Activated naive CD4-positive, alpha-beta T cell treated with anti-CD3 and anti-CD28 coated beads for 36 hours (primary cell): ENCODE data around the gene CAPN5. TPM values are rescaled to one million over a fixed set of nuclear protein-coding genes. Genes with fewer than 3 reads are reported as not detected.

Experiments
- CTCF ChIA-PET: fragments of 350-600 bp; sonication (Branson Sonifier 250); formaldehyde crosslinking; loops from one replicate; lab custom pipeline; 2021; ENCODE audit warnings: antibody characterized with exemption; lab: Charles Lee
- DNase-seq: peaks from one replicate; pipeline ENCODE4 v3.0.0-alpha.2; 2020
- H3K27ac Mint-ChIP-seq: one replicate; pipeline ENCODE4 v1.8.0; 2021; ENCODE audit warnings: mild to moderate bottlenecking, mixed read lengths
- H3K27me3 Mint-ChIP-seq: one replicate; pipeline ENCODE4 v1.8.0; 2021; ENCODE audit warnings: low read depth, mixed read lengths
- H3K36me3 Mint-ChIP-seq: one replicate; pipeline ENCODE4 v1.8.0; 2021; ENCODE audit warnings: low read depth, mixed read lengths
- H3K4me1 Mint-ChIP-seq: one replicate; pipeline ENCODE4 v1.8.0; 2021; ENCODE audit warnings: low read depth, mixed read lengths
- H3K4me3 Mint-ChIP-seq: one replicate; pipeline ENCODE4 v1.8.0; 2021; ENCODE audit warnings: mild to moderate bottlenecking, moderate library complexity, mixed read lengths
- H3K9me3 Mint-ChIP-seq: one replicate; pipeline ENCODE4 v1.8.0; 2021; ENCODE audit warnings: mixed read lengths
- intact Hi-C: fragments of 100-400 bp; cut with micrococcal nuclease; formaldehyde crosslinking; loops from one replicate; pipeline ENCODE4 v1.15.1; 2023
- total RNA-seq, 2 experiments: library from RNA; stranded (reverse); gene quantifications; one replicate each; pipeline ENCODE4 v1.2.3, GENCODE V29; 2021

The CAPN5 gene
- total RNA-seq, 2 experiments from 2014 or later = 0.79 to 1.5 TPM

GRCh38 chr11:77118086-77118485 is 51.3 kb downstream of the CAPN5 start:
- CTCF ChIA-PET = interaction anchor here (0.7 to 1.0 kb wide), 2 partner anchors 9 to 70 kb away, joined by 3 to 5 read pairs; no protein-coding TSS in a partner anchor
- Mint-ChIP-seq H3K27ac (no peak overlapping the region), H3K4me3 (no peak overlapping the region), H3K36me3 (no peaks in the 10 kb centered on the region), H3K4me1 (no peaks in the 10 kb centered on the region), H3K27me3 (no peaks in the 10 kb centered on the region), H3K9me3 (no peaks in the 10 kb centered on the region)
- no peak for DNase-seq
- intact Hi-C loops = no loop called here

- no peaks in the 10 kb centered on the region for H3K36me3 Mint-ChIP-seq
- no peak overlapping the region for H3K27ac Mint-ChIP-seq
- CTCF ChIA-PET = interaction anchor here (0.7 to 1.0 kb wide), 2 partner anchors 8 to 71 kb away, joined by 3 to 5 read pairs; no protein-coding TSS in a partner anchor
- intact Hi-C loops = no loop called here
- no peaks in the 10 kb centered on the region for H3K27me3 Mint-ChIP-seq
- no peaks in the 10 kb centered on the region for H3K9me3 Mint-ChIP-seq
- no peak overlapping the region for H3K4me3 Mint-ChIP-seq
- DNase-seq = no peak
- no peaks in the 10 kb centered on the region for H3K4me1 Mint-ChIP-seq
Measured at GRCh38 chr11:77118971-77119370, 52.2 kb downstream of the CAPN5 start.

GRCh38 chr11:77119531-77119936 is 52.8 kb downstream of the CAPN5 start:
- no peak for DNase-seq
- no peak overlapping the region for H3K27ac Mint-ChIP-seq
- no peaks in the 10 kb centered on the region for H3K9me3 Mint-ChIP-seq
- H3K4me1 Mint-ChIP-seq = no peaks in the 10 kb centered on the region
- no peak overlapping the region for H3K4me3 Mint-ChIP-seq
- no peaks in the 10 kb centered on the region for H3K27me3 Mint-ChIP-seq
- intact Hi-C loops = no loop called here
- CTCF ChIA-PET = no interaction called here
- no peaks in the 10 kb centered on the region for H3K36me3 Mint-ChIP-seq

- H3K27ac Mint-ChIP-seq = no peak overlapping the region
- no peak overlapping the region for H3K4me3 Mint-ChIP-seq
- no peaks in the 10 kb centered on the region for H3K36me3 Mint-ChIP-seq
- intact Hi-C loops = no loop called here
- CTCF ChIA-PET = no interaction called here
- no peaks in the 10 kb centered on the region for H3K4me1 Mint-ChIP-seq
- no peak for DNase-seq
- no peaks in the 10 kb centered on the region for H3K27me3 Mint-ChIP-seq
- no peaks in the 10 kb centered on the region for H3K9me3 Mint-ChIP-seq
Measured at GRCh38 chr11:77120571-77120970, 53.8 kb downstream of the CAPN5 start.

GRCh38 chr11:77121096-77121640 is 54.4 kb downstream of the CAPN5 start:
- H3K27me3 Mint-ChIP-seq = no peaks in the 10 kb centered on the region
- no peak overlapping the region for H3K27ac Mint-ChIP-seq
- DNase-seq = no peak
- no peaks in the 10 kb centered on the region for H3K36me3 Mint-ChIP-seq
- no peaks in the 10 kb centered on the region for H3K4me1 Mint-ChIP-seq
- no peak overlapping the region for H3K4me3 Mint-ChIP-seq
- H3K9me3 Mint-ChIP-seq = no peaks in the 10 kb centered on the region
- intact Hi-C loops = no loop called here
- CTCF ChIA-PET = no interaction called here

GRCh38 chr11:77121876-77122575 is 55.3 kb downstream of the CAPN5 start:
- Mint-ChIP-seq H3K36me3 (no peaks in the 10 kb centered on the region), H3K4me1 (no peaks in the 10 kb centered on the region), H3K27ac (no peak overlapping the region), H3K9me3 (no peaks in the 10 kb centered on the region), H3K4me3 (no peak overlapping the region), H3K27me3 (no peaks in the 10 kb centered on the region)
- no peak for DNase-seq
- intact Hi-C loops = no loop called here
- CTCF ChIA-PET = interaction anchor here (1.6 kb wide), 1 partner anchor 65 kb away, joined by 4 read pairs; no protein-coding TSS in a partner anchor

- CTCF ChIA-PET = interaction anchor here (0.6 to 1.6 kb wide), 3 partner anchors 30 to 423 kb away, joined by 3 to 4 read pairs (median 4); no protein-coding TSS in a partner anchor
- H3K4me1 Mint-ChIP-seq = peaks cover 3% of the 10 kb centered on the region
- no peak for DNase-seq
- intact Hi-C loops = no loop called here
- H3K36me3 Mint-ChIP-seq = no peaks in the 10 kb centered on the region
- no peaks in the 10 kb centered on the region for H3K9me3 Mint-ChIP-seq
- H3K4me3 Mint-ChIP-seq = no peak overlapping the region
- H3K27ac Mint-ChIP-seq = no peak overlapping the region
- no peaks in the 10 kb centered on the region for H3K27me3 Mint-ChIP-seq
Measured at GRCh38 chr11:77122576-77123212, 55.9 kb downstream of the CAPN5 start.

GRCh38 chr11:77123591-77123990 is 56.8 kb downstream of the CAPN5 start:
- CTCF ChIA-PET = interaction anchor here (0.6 kb wide), 1 partner anchor 31 kb away, joined by 3 read pairs; no protein-coding TSS in a partner anchor
- no peak for DNase-seq
- Mint-ChIP-seq H3K27ac (no peak overlapping the region), H3K9me3 (no peaks in the 10 kb centered on the region), H3K4me1 (peaks cover 6% of the 10 kb centered on the region), H3K27me3 (no peaks in the 10 kb centered on the region), H3K36me3 (no peaks in the 10 kb centered on the region), H3K4me3 (no peak overlapping the region)
- intact Hi-C loops = no loop called here

- Mint-ChIP-seq H3K27ac (no peak overlapping the region), H3K27me3 (no peaks in the 10 kb centered on the region), H3K36me3 (no peaks in the 10 kb centered on the region), H3K9me3 (no peaks in the 10 kb centered on the region), H3K4me3 (no peak overlapping the region), H3K4me1 (peaks cover 6% of the 10 kb centered on the region)
- CTCF ChIA-PET = no interaction called here
- no peak for DNase-seq
- intact Hi-C loops = no loop called here
Measured at GRCh38 chr11:77124041-77124440, 57.3 kb downstream of the CAPN5 start.

- Mint-ChIP-seq H3K36me3 (no peaks in the 10 kb centered on the region), H3K9me3 (no peaks in the 10 kb centered on the region), H3K27me3 (no peaks in the 10 kb centered on the region), H3K27ac (no peak overlapping the region), H3K4me1 (peaks cover 6% of the 10 kb centered on the region), H3K4me3 (no peak overlapping the region)
- intact Hi-C loops = no loop called here
- no peak for DNase-seq
- CTCF ChIA-PET = no interaction called here
Measured at GRCh38 chr11:77124488-77124887, 57.7 kb downstream of the CAPN5 start.

- Mint-ChIP-seq H3K4me1 (peaks cover 6% of the 10 kb centered on the region), H3K4me3 (no peak overlapping the region), H3K27ac (no peak overlapping the region), H3K27me3 (no peaks in the 10 kb centered on the region), H3K36me3 (no peaks in the 10 kb centered on the region), H3K9me3 (no peaks in the 10 kb centered on the region)
- CTCF ChIA-PET = no interaction called here
- no peak for DNase-seq
- intact Hi-C loops = loop anchor here (5.0 kb wide), 1 partner anchor 347 kb away; the partner anchor contains the start of gene PAK1
Measured at GRCh38 chr11:77125191-77125590, 58.4 kb downstream of the CAPN5 start.

GRCh38 chr11:77125695-77126094 is 58.9 kb downstream of the CAPN5 start:
- Mint-ChIP-seq H3K9me3 (no peaks in the 10 kb centered on the region), H3K4me1 (peaks cover 6% of the 10 kb centered on the region), H3K27ac (no peak overlapping the region), H3K4me3 (no peak overlapping the region), H3K36me3 (no peaks in the 10 kb centered on the region), H3K27me3 (no peaks in the 10 kb centered on the region)
- DNase-seq = no peak
- CTCF ChIA-PET = no interaction called here
- intact Hi-C loops = loop anchor here (5.0 kb wide), 1 partner anchor 347 kb away; the partner anchor contains the start of gene PAK1
